ENCODE results near the gene YJEFN3. TPM values are rescaled to one million over a fixed set of nuclear protein-coding genes. Genes with fewer than 3 reads are reported as not detected.

YJEFN3 gene
- total and polyA plus RNA-seq, 2 of the 8 experiments (the other 6 are each of a cell fraction or from before 2014, with no cell fraction given) = 5.7 to 9.4 TPM

DNA sequence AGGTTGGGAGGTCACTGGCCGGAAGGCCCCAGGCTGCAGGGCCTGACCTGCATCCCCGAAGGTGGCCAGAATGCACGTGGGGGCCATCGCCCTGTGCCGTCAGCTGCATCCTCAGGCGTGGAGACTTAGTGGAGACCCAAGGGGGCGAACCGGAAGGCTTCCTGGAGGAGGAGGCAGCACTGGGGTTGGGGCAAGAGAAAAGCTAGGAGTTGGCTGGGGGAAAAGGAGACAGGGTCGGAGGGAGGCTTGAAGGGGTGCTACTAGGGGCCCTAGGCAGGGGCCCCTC lies 1.4 kb upstream of the YJEFN3 start:
- Histone ChIP-seq H2BK12ac (ENCODE audit: low read depth, low read length) (no peak overlapping the region), H2BK120ac (replicated peaks; ENCODE audit: low read depth, low read length) (no peak overlapping the region), H2BK5ac (ENCODE audit: low read depth, low read length) (no peak overlapping the region), H4K20me1 (replicated peaks in 1 of 2; ENCODE audit: control insufficient read depth in 1 of 2, insufficient read depth in 2 of 2, low read length in 2 of 2) (peaks cover 9 to 26% of the 10 kb centered on the region in 2 experiments), H3K9me3 (ENCODE audit: insufficient read depth in 2 of 2, low read depth in 1 of 2, low read length in 1 of 2) (no peaks in the 10 kb centered on the region), H3K9ac (replicated peaks in 1 of 4; ENCODE audit: extremely low read depth in 1 of 4, low read depth in 3 of 4, low read length in 3 of 4) (no peak overlapping the region), H4K91ac (replicated peaks; ENCODE audit: insufficient read length, low read length) (no peak overlapping the region), H3K4me1 (replicated peaks in 1 of 4; ENCODE audit: control insufficient read depth in 3 of 4, insufficient read depth in 4 of 4, low read length in 3 of 4) (peaks cover 0 to 3% (median 3%) of the 10 kb centered on the region in 4 experiments; a peak in 3 of 7 replicates), H3K27me3 (replicated peaks in 1 of 4; ENCODE audit: control insufficient read depth in 3 of 4, extremely low read depth in 1 of 4, insufficient read depth in 3 of 4, low read length in 3 of 4) (no peaks in the 10 kb centered on the region), H3K27ac (ENCODE audit: low read depth, low read length) (no peak overlapping the region), H3K23ac (ENCODE audit: insufficient read length) (no peak overlapping the region), H2AK5ac (ENCODE audit: low read depth, low read length) (no peak overlapping the region), H3K4me2 (ENCODE audit: insufficient read depth in 1 of 2, low read depth in 2 of 2, low read length in 2 of 2) (no peak overlapping the region), H2BK20ac (ENCODE audit: low read length) (no peak overlapping the region), H4K5ac (ENCODE audit: insufficient read length, low read depth, low read length) (no peak overlapping the region), H3K79me2 (ENCODE audit: control insufficient read depth in 1 of 2, insufficient read depth in 2 of 2, low read length in 2 of 2) (peaks cover 0 to 18% of the 10 kb centered on the region in 2 experiments; a peak in 2 of 4 replicates), H3K36me3 (ENCODE audit: control insufficient read depth in 2 of 4, insufficient read depth in 4 of 4, low read length in 3 of 4) (peaks cover 0 to 29% (median 10%) of the 10 kb centered on the region in 4 experiments; a peak in 6 of 8 replicates), H3K23me2 (ENCODE audit: low read depth, low read length) (no peaks in the 10 kb centered on the region), H3K4ac (replicated peaks; ENCODE audit: insufficient read length, low read depth, low read length) (no peak overlapping the region), H3K56ac (replicated peaks; ENCODE audit: insufficient read length, low read depth, low read length) (no peak overlapping the region), H3K14ac (ENCODE audit: insufficient read length) (no peak overlapping the region), H3K79me1 (ENCODE audit: low read depth, low read length) (peaks cover 12% of the 10 kb centered on the region), H2AFZ (ENCODE audit: low read length) (no peak overlapping the region), H3K4me3 (ENCODE audit: extremely low read depth in 1 of 4, insufficient read depth in 2 of 4, low read depth in 3 of 4, low read length in 4 of 4) (no peak overlapping the region), H4K8ac (ENCODE audit: extremely low read depth, insufficient read depth, low read length) (no peak overlapping the region), H2BK15ac (ENCODE audit: low read length) (no peak overlapping the region), H3K18ac (ENCODE audit: extremely low read depth, low read length) (no peak overlapping the region)
- 84% methylated on average over 9 of the region's 9 CpGs; no CpG with 5 or more reads in 1 of the 2 experiments for whole genome bisulfite sequencing, 2 experiments (ENCODE audit: extremely low coverage in 1 of 2, insufficient coverage in 1 of 2, insufficient read length in 1 of 2, insufficient replicate concordance in 2 of 2, low coverage in 1 of 2, low lambda C conversion rate in 2 of 2, missing lambda C conversion rate in 1 of 2)
- CTCF ChIA-PET (ENCODE audit: partially characterized antibody) = interaction anchor here (1.0 to 6.7 kb wide), 4 partner anchors 14 to 68 kb away, joined by 3 to 181 read pairs (median 4); no protein-coding TSS in a partner anchor
- POLR2A ChIA-PET (ENCODE audit: partially characterized antibody) = interaction anchor here (0.8 to 1.8 kb wide), 3 partner anchors 11 to 27 kb away, joined by 3 to 9 read pairs (median 6); partner anchors contain the start of genes NDUFA13 and TSSK6
- FAIRE-seq (no peak), DNase-seq (ENCODE audit: low read depth in 1 of 2, low spot score in 2 of 2) (no peak)
- TF ChIP-seq HDAC2 (IDR thresholded peaks at IDR 0.05; ENCODE audit: borderline replicate concordance in 1 of 2, low read depth in 2 of 2, low read length in 2 of 2) (no peak), USF2 (IDR thresholded peaks at IDR 0.05; ENCODE audit: low read length) (no peak), MAFK (IDR thresholded peaks at IDR 0.05; ENCODE audit: low read depth, low read length) (no peak), SIN3A (conservative IDR thresholded peaks at IDR 0.05 in 1 of 2, IDR thresholded peaks at IDR 0.05 in 1 of 2; ENCODE audit: low read depth in 1 of 2, low read length in 2 of 2) (no peak), YY1 (IDR thresholded peaks at IDR 0.05; ENCODE audit: low read depth, low read length) (no peak), ZNF274 (IDR thresholded peaks at IDR 0.05; ENCODE audit: borderline replicate concordance, extremely low read depth, low read length) (no peak), ASH2L (IDR thresholded peaks at IDR 0.05; ENCODE audit: low read length) (no peak), RXRA (IDR thresholded peaks at IDR 0.05; ENCODE audit: insufficient read depth, low read depth, low read length) (no peak), SUZ12 (IDR thresholded peaks at IDR 0.05; ENCODE audit: low read length) (no peak), CBX5 (IDR thresholded peaks at IDR 0.05; ENCODE audit: low read depth, low read length) (no peak), TEAD4 (IDR thresholded peaks at IDR 0.05; ENCODE audit: low read depth, low read length) (no peak)
- TF ChIP-seq, protein P1, sequence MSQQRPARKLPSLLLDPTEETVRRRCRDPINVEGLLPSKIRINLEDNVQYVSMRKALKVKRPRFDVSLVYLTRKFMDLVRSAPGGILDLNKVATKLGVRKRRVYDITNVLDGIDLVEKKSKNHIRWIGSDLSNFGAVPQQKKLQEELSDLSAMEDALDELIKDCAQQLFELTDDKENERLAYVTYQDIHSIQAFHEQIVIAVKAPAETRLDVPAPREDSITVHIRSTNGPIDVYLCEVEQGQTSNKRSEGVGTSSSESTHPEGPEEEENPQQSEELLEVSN (IDR thresholded peaks at IDR 0.05) = no peak

Data from H1 (cell line).